ENCODE results near the gene KDM4B. TPM values are rescaled to one million over a fixed set of nuclear protein-coding genes. Genes with fewer than 3 reads are reported as not detected.
"Not testable (repeated sequence)": the region's sequence is repeated elsewhere in the genome, so short reads cannot be mapped to it uniquely, and the experiment has no call there.

KDM4B gene
- total RNA-seq, result 25.8 and 41.9 TPM in 2 replicates
- polyA plus RNA-seq (2012), result 51.5 TPM

- peak; percentile 99 for DNase-seq (ENCODE audit: low read depth)
Measured at GRCh38 chr19:4968462-4969291, at the start of gene KDM4B. TSS of gene KDM4B (plus strand) at chr19:4969113. CDS start at chr19:5032891, 63,778 bp downstream.

- no peak for DNase-seq (ENCODE audit: low read depth)
Measured at GRCh38 chr19:4922530-4923275, 46.2 kb upstream of the KDM4B start.

- DNase-seq (ENCODE audit: low read depth), result no peak
Measured at GRCh38 chr19:4923276-4923747, 45.6 kb upstream of the KDM4B start.

- DNase-seq (ENCODE audit: low read depth), result peak; percentile 70
Measured at GRCh38 chr19:4929186-4929585, 39.7 kb upstream of the KDM4B start.

GRCh38 chr19:4930664-4931063, 38.2 kb upstream of the KDM4B start:
- no peak for DNase-seq (ENCODE audit: low read depth)

GRCh38 chr19:4932711-4933110, 36.2 kb upstream of the KDM4B start:
- DNase-seq (ENCODE audit: low read depth), result no peak

- DNase-seq (ENCODE audit: low read depth), result peak; percentile 49
Measured at GRCh38 chr19:4933528-4933927, 35.4 kb upstream of the KDM4B start.

GRCh38 chr19:4935444-4935843, 33.5 kb upstream of the KDM4B start:
- DNase-seq (ENCODE audit: low read depth), result no peak

- no peak for DNase-seq (ENCODE audit: low read depth)
Measured at GRCh38 chr19:4937060-4937459, 31.9 kb upstream of the KDM4B start.

- not testable (repeated sequence) for DNase-seq (ENCODE audit: low read depth)
Measured at GRCh38 chr19:4938461-4938860, 30.5 kb upstream of the KDM4B start.

- DNase-seq (ENCODE audit: low read depth), result no peak
Measured at GRCh38 chr19:4939466-4939865, 29.4 kb upstream of the KDM4B start.

GRCh38 chr19:4941638-4942169, 27.2 kb upstream of the KDM4B start:
- DNase-seq (ENCODE audit: low read depth), result not testable (repeated sequence)

- DNase-seq (ENCODE audit: low read depth), result not testable (repeated sequence)
Measured at GRCh38 chr19:4950650-4951049, 18.3 kb upstream of the KDM4B start.

- DNase-seq (ENCODE audit: low read depth), result no peak
Measured at GRCh38 chr19:4951656-4952055, 17.3 kb upstream of the KDM4B start.

GRCh38 chr19:4952945-4953344, 16.0 kb upstream of the KDM4B start:
- DNase-seq (ENCODE audit: low read depth), result no peak

- not testable (repeated sequence) for DNase-seq (ENCODE audit: low read depth)
Measured at GRCh38 chr19:4954320-4955149, 14.4 kb upstream of the KDM4B start.

- DNase-seq (ENCODE audit: low read depth), result no peak
Measured at GRCh38 chr19:4955274-4955673, 13.6 kb upstream of the KDM4B start.

- DNase-seq (ENCODE audit: low read depth), result peak; percentile 78
Measured at GRCh38 chr19:4957981-4958380, 10.9 kb upstream of the KDM4B start.

GRCh38 chr19:4962085-4962619, 6.8 kb upstream of the KDM4B start:
- DNase-seq (ENCODE audit: low read depth), result no peak

GRCh38 chr19:4965061-4965460, 3.9 kb upstream of the KDM4B start:
- no peak for DNase-seq (ENCODE audit: low read depth)

GRCh38 chr19:4966591-4966990, 2.3 kb upstream of the KDM4B start:
- DNase-seq (ENCODE audit: low read depth), result no peak

Data from myocyte (in vitro differentiated cells).